Measurements from ENCODE around the gene FBXL14. TPM values are rescaled to one million over a fixed set of nuclear protein-coding genes. Genes with fewer than 3 reads are reported as not detected.

FBXL14 gene
- total and polyA plus RNA-seq, 9 of the 15 experiments (the other 6 are each of a cell fraction or from before 2014, with no cell fraction given): 0.13 to 9.8 (median 3.3) TPM

GRCh38 chr12:1566449-1567135 is 27.8 kb downstream of the FBXL14 start (continued):
- TF ChIP-seq CXXC5 (CRISPR knock-in tag; IDR thresholded peaks at IDR 0.05) (peak; percentile 25), RBBP5 (IDR thresholded peaks at IDR 0.05; ENCODE audit: borderline replicate concordance, insufficient read depth, low read length, poor library complexity, severe bottlenecking) (peak; percentile 28), TEAD1 (CRISPR knock-in tag; IDR thresholded peaks at IDR 0.05) (no peak), MTA2 (IDR thresholded peaks at IDR 0.05; ENCODE audit: low read depth) (0 out of 2 replicates have a peak, but pooled peaks have one; percentile 36), NR2C1 (IDR thresholded peaks at IDR 0.05) (no peak), NR2C1 (tag; IDR thresholded peaks at IDR 0.05) (no peak), NR2C2 (CRISPR knock-in tag; IDR thresholded peaks at IDR 0.05) (no peak), NR2C2 (tag; IDR thresholded peaks at IDR 0.05) (no peak), CHD4 (IDR thresholded peaks at IDR 0.05; ENCODE audit: insufficient read depth, insufficient replicate concordance, low read depth, low read length, poor library complexity, severe bottlenecking) (no peak), ZZZ3 (IDR thresholded peaks at IDR 0.05) (no peak), ZNF316 (IDR thresholded peaks at IDR 0.05) (no peak), TAF9B (IDR thresholded peaks at IDR 0.05; ENCODE audit: partially characterized antibody) (no peak), BCOR (IDR thresholded peaks at IDR 0.05) (no peak), LEF1 (IDR thresholded peaks at IDR 0.05) (0 out of 2 replicates have a peak, but pooled peaks have one; percentile 51), ZNF165 (CRISPR knock-in tag; IDR thresholded peaks at IDR 0.05; ENCODE audit: borderline replicate concordance) (no peak), L3MBTL2 (IDR thresholded peaks at IDR 0.05) (0 out of 2 replicates have a peak, but pooled peaks have one; percentile 29), ZNF143 (CRISPR knock-in tag; IDR thresholded peaks at IDR 0.05) (no peak), ARNT (IDR thresholded peaks at IDR 0.05) (no peak)
- TF ChIP-seq, protein P1, sequence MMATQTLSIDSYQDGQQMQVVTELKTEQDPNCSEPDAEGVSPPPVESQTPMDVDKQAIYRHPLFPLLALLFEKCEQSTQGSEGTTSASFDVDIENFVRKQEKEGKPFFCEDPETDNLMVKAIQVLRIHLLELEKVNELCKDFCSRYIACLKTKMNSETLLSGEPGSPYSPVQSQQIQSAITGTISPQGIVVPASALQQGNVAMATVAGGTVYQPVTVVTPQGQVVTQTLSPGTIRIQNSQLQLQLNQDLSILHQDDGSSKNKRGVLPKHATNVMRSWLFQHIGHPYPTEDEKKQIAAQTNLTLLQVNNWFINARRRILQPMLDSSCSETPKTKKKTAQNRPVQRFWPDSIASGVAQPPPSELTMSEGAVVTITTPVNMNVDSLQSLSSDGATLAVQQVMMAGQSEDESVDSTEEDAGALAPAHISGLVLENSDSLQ (IDR thresholded peaks at IDR 0.05): peak; percentile 35; the same call in 1 of the 2 replicates
- TF ChIP-seq, protein P2, sequence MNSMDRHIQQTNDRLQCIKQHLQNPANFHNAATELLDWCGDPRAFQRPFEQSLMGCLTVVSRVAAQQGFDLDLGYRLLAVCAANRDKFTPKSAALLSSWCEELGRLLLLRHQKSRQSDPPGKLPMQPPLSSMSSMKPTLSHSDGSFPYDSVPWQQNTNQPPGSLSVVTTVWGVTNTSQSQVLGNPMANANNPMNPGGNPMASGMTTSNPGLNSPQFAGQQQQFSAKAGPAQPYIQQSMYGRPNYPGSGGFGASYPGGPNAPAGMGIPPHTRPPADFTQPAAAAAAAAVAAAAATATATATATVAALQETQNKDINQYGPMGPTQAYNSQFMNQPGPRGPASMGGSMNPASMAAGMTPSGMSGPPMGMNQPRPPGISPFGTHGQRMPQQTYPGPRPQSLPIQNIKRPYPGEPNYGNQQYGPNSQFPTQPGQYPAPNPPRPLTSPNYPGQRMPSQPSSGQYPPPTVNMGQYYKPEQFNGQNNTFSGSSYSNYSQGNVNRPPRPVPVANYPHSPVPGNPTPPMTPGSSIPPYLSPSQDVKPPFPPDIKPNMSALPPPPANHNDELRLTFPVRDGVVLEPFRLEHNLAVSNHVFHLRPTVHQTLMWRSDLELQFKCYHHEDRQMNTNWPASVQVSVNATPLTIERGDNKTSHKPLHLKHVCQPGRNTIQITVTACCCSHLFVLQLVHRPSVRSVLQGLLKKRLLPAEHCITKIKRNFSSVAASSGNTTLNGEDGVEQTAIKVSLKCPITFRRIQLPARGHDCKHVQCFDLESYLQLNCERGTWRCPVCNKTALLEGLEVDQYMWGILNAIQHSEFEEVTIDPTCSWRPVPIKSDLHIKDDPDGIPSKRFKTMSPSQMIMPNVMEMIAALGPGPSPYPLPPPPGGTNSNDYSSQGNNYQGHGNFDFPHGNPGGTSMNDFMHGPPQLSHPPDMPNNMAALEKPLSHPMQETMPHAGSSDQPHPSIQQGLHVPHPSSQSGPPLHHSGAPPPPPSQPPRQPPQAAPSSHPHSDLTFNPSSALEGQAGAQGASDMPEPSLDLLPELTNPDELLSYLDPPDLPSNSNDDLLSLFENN (IDR thresholded peaks at IDR 0.05; ENCODE audit: low read depth in 2 of 2, low read length in 2 of 2): peak in 1 of 2 experiments; percentile 38; a peak in 1 of 4 replicates
- TF ChIP-seq, protein P3, sequence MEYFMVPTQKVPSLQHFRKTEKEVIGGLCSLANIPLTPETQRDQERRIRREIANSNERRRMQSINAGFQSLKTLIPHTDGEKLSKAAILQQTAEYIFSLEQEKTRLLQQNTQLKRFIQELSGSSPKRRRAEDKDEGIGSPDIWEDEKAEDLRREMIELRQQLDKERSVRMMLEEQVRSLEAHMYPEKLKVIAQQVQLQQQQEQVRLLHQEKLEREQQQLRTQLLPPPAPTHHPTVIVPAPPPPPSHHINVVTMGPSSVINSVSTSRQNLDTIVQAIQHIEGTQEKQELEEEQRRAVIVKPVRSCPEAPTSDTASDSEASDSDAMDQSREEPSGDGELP (CRISPR knock-in tag; IDR thresholded peaks at IDR 0.05; ENCODE audit: borderline replicate concordance): peak; percentile 31; the same call in 1 of the 2 replicates
